Non-pigmented ciliary epithelial cell (primary cell): ENCODE data around the gene IGSF9.
"Not testable (repeated sequence)": the region's sequence is repeated elsewhere in the genome, so short reads cannot be mapped to it uniquely, and the experiment has no call there.

Experiments
- DNase-seq: peaks from one replicate; pipeline ENCODE4 v3.0.0-alpha.2; 2010; ENCODE audit warnings: low read depth

Gene IGSF9

GRCh38 chr1:159919236-159919865, 26.1 kb downstream of the IGSF9 start:
- no peak for DNase-seq

- DNase-seq, result no peak
Measured at GRCh38 chr1:159918352-159919200, 26.8 kb downstream of the IGSF9 start.

GRCh38 chr1:159917533-159918351, 27.7 kb downstream of the IGSF9 start:
- no peak for DNase-seq

GRCh38 chr1:159916242-159917051, 29.0 kb downstream of the IGSF9 start:
- peak; percentile 63 for DNase-seq

- DNase-seq, result no peak
Measured at GRCh38 chr1:159915571-159916241, 29.7 kb downstream of the IGSF9 start.

GRCh38 chr1:159914252-159915018, 31.0 kb downstream of the IGSF9 start:
- no peak for DNase-seq

GRCh38 chr1:159913451-159914192, 31.8 kb downstream of the IGSF9 start:
- DNase-seq, result no peak

GRCh38 chr1:159911326-159912070, 33.9 kb downstream of the IGSF9 start:
- no peak for DNase-seq

- DNase-seq, result no peak
Measured at GRCh38 chr1:159908031-159908940, 37.1 kb downstream of the IGSF9 start.

GRCh38 chr1:159906960-159907359, 38.5 kb downstream of the IGSF9 start:
- DNase-seq, result no peak

GRCh38 chr1:159904036-159904435, 41.4 kb downstream of the IGSF9 start:
- not testable (repeated sequence) for DNase-seq

- DNase-seq, result no peak
Measured at GRCh38 chr1:159902541-159902940, 42.9 kb downstream of the IGSF9 start.

- no peak for DNase-seq
Measured at GRCh38 chr1:159900755-159901360, 44.6 kb downstream of the IGSF9 start.

- no peak for DNase-seq
Measured at GRCh38 chr1:159900086-159900680, 45.2 kb downstream of the IGSF9 start, which contains the start of gene CFAP45. Gene CFAP45 (minus strand): TSS chr1:159900165. CDS start chr1:159900098, 67 bp downstream.

- not testable (repeated sequence) for DNase-seq
Measured at GRCh38 chr1:159899634-159900033, 45.8 kb downstream of the IGSF9 start.

- DNase-seq, result no peak
Measured at GRCh38 chr1:159898527-159898926, 46.9 kb downstream of the IGSF9 start.

GRCh38 chr1:159897962-159898361, 47.5 kb downstream of the IGSF9 start:
- DNase-seq, result no peak
